T-helper 1 cell treated with Interleukin-12 subunit alpha and Interleukin-12 subunit beta and Interleukin-4 antibody, amounts not matched to agents 30 μg/mL and 1 μg/mL, for 36 hours (primary cell): ENCODE data around the gene ZNF311.

Experiments
- H3K27ac Mint-ChIP-seq: one replicate; pipeline ENCODE4 v1.8.0; 2021; ENCODE audit warnings: mild to moderate bottlenecking, mixed read lengths
- H3K27me3 Mint-ChIP-seq: one replicate; pipeline ENCODE4 v1.8.0; 2021; ENCODE audit warnings: low read depth, mixed read lengths
- H3K36me3 Mint-ChIP-seq: one replicate; pipeline ENCODE4 v1.8.0; 2021; ENCODE audit warnings: low read depth, mixed read lengths
- H3K4me1 Mint-ChIP-seq: one replicate; pipeline ENCODE4 v1.8.0; 2021; ENCODE audit warnings: low read depth, mixed read lengths
- H3K4me3 Mint-ChIP-seq: one replicate; pipeline ENCODE4 v1.8.0; 2021; ENCODE audit warnings: mild to moderate bottlenecking, moderate library complexity, mixed read lengths
- H3K9me3 Mint-ChIP-seq: one replicate; pipeline ENCODE4 v1.8.0; 2021; ENCODE audit warnings: mixed read lengths

The ZNF311 gene

GRCh38 chr6:29008089-29008488, 3.0 kb upstream of the ZNF311 start:
- Mint-ChIP-seq H3K4me3 (no peak overlapping the region), H3K36me3 (peaks cover 12% of the 10 kb centered on the region), H3K9me3 (peaks cover 14% of the 10 kb centered on the region), H3K4me1 (peaks cover 26% of the 10 kb centered on the region), H3K27ac (no peak overlapping the region), H3K27me3 (peaks cover 28% of the 10 kb centered on the region)

DNA sequence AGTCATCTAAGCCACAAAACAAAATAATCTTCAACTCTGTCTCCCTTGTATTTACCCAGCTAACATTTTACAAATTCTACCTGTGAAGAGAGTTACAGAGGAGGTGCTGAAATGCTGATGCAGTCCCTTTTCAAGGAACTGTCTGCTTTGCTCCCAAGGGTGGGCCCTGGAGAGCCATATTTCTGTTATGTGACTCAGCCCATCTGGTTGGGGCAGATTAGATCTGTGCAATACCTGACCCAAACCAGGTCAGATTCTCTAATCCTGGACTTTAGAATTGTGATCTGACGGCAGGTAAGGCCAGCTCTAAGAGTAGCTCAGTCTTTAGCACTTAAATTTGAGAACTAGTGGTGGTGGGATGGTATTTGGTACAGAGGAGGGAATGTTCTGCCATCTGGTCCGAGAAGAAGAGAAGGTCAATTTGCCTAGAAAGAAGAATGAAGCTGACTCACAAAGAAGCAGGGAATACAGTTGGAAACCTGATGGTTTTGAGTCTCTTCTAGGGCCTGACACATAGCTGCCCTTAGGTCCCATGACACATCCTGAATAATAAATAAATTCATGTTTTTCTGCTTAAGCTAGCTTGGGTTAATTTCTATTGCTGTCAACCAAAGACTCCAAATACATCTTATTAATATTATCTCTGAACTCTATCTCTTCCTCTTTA, 8.1 kb downstream of the ZNF311 start:
- H3K4me1 Mint-ChIP-seq: peaks cover 2% of the 10 kb centered on the region
- no peaks in the 10 kb centered on the region for H3K36me3 Mint-ChIP-seq
- no peak overlapping the region for H3K4me3 Mint-ChIP-seq

GRCh38 chr6:28995093-28995650, 9.9 kb downstream of the ZNF311 start:
- no peak overlapping the region for H3K4me3 Mint-ChIP-seq
- peaks cover 2% of the 10 kb centered on the region for H3K4me1 Mint-ChIP-seq
- no peaks in the 10 kb centered on the region for H3K36me3 Mint-ChIP-seq
- H3K9me3 Mint-ChIP-seq: peaks cover 7% of the 10 kb centered on the region
- H3K27me3 Mint-ChIP-seq: peaks cover 35% of the 10 kb centered on the region
- H3K27ac Mint-ChIP-seq: no peak overlapping the region

More for the DNA sequence above, 8.1 kb downstream of the ZNF311 start:
- Mint-ChIP-seq H3K9me3 (peaks cover 7% of the 10 kb centered on the region), H3K27ac (no peak overlapping the region), H3K27me3 (peaks cover 27% of the 10 kb centered on the region)

GRCh38 chr6:28988536-28989311, 16.4 kb downstream of the ZNF311 start:
- peaks cover 52% of the 10 kb centered on the region for H3K27me3 Mint-ChIP-seq
- peak overlapping the region; percentile 82 for H3K4me3 Mint-ChIP-seq
- peaks cover 22% of the 10 kb centered on the region for H3K4me1 Mint-ChIP-seq
- no peaks in the 10 kb centered on the region for H3K9me3 Mint-ChIP-seq
- no peak overlapping the region for H3K27ac Mint-ChIP-seq
- H3K36me3 Mint-ChIP-seq: no peaks in the 10 kb centered on the region

DNA sequence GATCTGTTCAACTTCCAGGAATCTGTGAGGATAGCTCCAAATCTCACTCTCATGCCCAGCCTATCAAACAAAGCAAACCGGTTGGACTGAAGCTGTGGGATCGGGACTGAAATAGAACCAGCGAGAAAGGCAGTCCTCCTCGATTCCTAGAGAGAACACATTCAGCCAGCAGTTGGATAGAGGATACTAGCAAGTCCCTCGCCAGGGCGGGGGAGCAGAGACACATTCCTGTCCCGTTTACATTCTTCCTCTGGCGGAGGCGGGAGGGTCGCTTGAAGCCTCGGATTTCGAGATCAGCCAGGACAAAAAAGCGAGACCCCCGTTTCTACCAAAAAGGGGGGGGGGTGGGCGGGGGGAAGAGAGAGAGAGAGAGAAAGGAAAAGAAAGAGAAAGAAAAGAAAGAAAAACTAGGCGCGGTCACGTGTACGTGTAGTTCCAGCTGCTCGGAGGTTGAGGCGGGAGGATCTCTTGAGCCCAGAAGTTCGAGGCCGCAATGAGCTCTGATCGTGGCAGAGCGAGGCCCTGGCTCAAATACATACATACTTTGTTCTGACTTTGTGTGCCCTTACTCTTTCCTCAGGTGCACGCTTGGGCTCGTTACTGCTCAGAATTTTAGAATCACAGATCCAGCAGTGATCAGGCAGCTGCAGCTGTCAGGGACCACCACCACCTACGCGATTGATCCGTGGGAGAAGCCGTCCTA, 19.5 kb downstream of the ZNF311 start:
- Mint-ChIP-seq H3K4me3 (peak overlapping the region; percentile 78), H3K27ac (no peak overlapping the region), H3K36me3 (peaks cover 4% of the 10 kb centered on the region), H3K4me1 (peaks cover 43% of the 10 kb centered on the region), H3K9me3 (no peaks in the 10 kb centered on the region), H3K27me3 (peaks cover 41% of the 10 kb centered on the region)

GRCh38 chr6:28983838-28984237, 21.3 kb downstream of the ZNF311 start:
- Mint-ChIP-seq H3K27ac (no peak overlapping the region), H3K27me3 (peaks cover 37% of the 10 kb centered on the region), H3K9me3 (no peaks in the 10 kb centered on the region), H3K36me3 (peaks cover 4% of the 10 kb centered on the region), H3K4me1 (peaks cover 48% of the 10 kb centered on the region), H3K4me3 (peak overlapping the region; percentile 54)

DNA sequence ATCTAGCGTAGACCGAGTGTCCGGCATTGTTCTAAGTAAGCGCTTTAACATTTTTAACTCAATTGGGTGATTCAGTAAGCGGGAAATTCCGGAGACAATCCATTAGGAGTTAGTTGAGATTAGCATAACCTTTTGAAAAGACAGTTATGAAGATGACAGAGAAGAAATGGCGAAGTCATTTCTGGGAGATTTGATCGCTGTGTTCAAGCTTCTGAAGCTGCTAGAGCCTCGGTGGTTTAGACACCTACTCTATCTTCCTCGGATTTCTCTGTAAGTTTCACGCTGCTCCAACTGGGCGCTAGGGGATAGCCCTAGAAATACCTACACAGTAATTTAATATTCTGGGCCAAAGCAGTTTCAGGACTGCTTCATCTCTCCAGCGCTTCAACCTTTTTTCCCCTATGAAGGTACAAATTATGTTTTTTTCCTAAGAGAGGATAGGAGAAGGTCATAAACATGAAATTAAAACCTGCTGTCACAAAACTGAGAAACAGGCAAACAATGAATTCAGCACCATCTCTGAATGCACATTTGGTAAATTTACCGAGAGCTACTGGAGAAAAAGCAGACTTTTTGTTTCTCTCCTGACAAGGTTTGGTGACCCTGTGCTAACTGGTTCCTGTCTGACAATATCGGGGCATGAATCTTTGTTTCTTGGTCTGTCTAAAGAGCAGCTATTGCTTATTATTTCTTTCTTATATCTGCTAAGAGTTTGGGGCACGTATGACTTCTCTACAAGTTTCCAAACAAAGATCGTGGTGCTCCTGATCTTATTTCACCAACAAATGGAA, 22.4 kb downstream of the ZNF311 start:
- peak overlapping the region; percentile 89 for H3K4me3 Mint-ChIP-seq
- no peaks in the 10 kb centered on the region for H3K9me3 Mint-ChIP-seq
- peaks cover 39% of the 10 kb centered on the region for H3K27me3 Mint-ChIP-seq
- H3K27ac Mint-ChIP-seq: peak overlapping the region; percentile 96
- H3K36me3 Mint-ChIP-seq: peaks cover 8% of the 10 kb centered on the region
- peaks cover 47% of the 10 kb centered on the region for H3K4me1 Mint-ChIP-seq

DNA sequence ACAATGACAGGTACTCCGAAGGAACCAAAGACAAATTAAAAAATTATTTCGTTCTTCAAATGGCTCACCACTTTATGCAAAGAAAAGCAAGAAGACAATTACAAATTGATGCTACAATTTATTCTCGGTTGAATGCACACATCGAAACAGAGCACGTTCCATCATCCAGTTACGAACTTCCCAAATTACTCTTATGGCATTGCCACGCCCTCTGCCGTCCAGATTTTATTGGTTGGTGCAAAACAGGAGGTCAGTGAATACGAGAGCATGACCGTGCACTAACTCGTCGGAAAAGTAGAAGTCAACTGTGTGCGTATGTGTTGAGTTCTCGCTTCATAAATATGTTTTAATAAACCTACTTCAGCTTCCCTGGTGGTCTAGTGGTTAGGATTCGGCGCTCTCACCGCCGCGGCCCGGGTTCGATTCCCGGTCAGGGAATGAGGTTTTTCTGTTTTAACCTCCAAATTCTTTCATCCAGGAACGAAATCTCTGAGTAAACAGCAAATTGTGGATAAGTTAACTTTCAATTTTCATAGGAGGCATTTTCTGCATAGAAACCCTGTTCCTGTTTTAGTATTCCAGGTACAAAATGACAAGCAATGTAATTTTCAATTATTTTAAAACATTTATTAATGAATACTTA, 23.2 kb downstream of the ZNF311 start:
- Mint-ChIP-seq H3K9me3 (no peaks in the 10 kb centered on the region), H3K36me3 (peaks cover 8% of the 10 kb centered on the region), H3K27ac (peak overlapping the region; percentile 96), H3K4me1 (peaks cover 51% of the 10 kb centered on the region), H3K27me3 (peaks cover 40% of the 10 kb centered on the region), H3K4me3 (peak overlapping the region; percentile 89)

DNA sequence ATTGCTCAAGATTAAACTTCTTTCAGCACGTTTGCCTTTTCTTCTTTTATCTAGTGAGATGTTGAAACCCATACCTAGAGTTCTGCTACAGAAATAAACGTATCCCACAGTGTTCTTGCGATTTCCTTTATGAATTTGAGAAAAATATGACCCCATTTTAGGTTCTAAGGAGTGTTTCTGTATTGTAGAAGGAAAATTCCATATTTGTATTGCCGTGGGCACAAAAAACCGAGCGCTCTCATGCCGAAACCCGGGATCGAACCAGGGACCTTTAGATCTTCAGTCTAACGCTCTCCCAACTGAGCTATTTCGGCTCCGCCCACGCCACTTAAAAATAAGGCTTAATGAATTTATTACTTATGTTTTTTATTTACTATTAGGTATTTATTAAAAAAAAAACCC, 23.7 kb downstream of the ZNF311 start:
- peaks cover 54% of the 10 kb centered on the region for H3K4me1 Mint-ChIP-seq
- no peaks in the 10 kb centered on the region for H3K9me3 Mint-ChIP-seq
- peak overlapping the region; percentile 89 for H3K4me3 Mint-ChIP-seq
- H3K27ac Mint-ChIP-seq: peak overlapping the region; percentile 96
- peaks cover 8% of the 10 kb centered on the region for H3K36me3 Mint-ChIP-seq
- peaks cover 40% of the 10 kb centered on the region for H3K27me3 Mint-ChIP-seq

DNA sequence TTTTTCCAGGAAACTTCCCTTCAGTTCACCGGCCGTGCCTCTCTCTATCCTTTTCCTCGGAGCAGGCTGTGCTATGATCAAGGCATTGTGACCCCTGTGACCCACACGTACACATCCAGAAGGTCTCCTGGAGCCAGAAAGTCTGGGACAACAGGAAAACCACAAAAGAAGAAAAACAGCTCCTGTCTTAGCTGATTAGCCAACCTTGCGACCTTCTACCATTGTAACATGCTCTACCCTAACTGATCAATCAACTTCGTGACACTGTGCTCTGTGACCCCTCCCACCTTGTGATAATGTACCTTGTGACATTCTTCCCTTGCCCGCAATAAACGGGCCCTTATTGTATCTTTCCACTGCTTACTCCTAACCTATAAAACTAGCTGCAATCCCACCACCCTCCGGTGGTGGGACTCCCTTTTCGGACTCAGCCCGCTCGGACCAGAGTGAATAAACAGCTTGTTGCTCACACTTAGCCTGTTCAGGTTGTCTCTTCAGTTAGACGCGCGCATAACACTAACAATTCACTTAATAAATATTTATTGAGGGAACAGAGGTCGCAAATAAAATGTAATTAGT, 24.2 kb downstream of the ZNF311 start:
- no peaks in the 10 kb centered on the region for H3K9me3 Mint-ChIP-seq
- H3K36me3 Mint-ChIP-seq: peaks cover 8% of the 10 kb centered on the region
- peak overlapping the region; percentile 89 for H3K4me3 Mint-ChIP-seq
- H3K4me1 Mint-ChIP-seq: peaks cover 49% of the 10 kb centered on the region
- peaks cover 37% of the 10 kb centered on the region for H3K27me3 Mint-ChIP-seq
- peak overlapping the region; percentile 96 for H3K27ac Mint-ChIP-seq

DNA sequence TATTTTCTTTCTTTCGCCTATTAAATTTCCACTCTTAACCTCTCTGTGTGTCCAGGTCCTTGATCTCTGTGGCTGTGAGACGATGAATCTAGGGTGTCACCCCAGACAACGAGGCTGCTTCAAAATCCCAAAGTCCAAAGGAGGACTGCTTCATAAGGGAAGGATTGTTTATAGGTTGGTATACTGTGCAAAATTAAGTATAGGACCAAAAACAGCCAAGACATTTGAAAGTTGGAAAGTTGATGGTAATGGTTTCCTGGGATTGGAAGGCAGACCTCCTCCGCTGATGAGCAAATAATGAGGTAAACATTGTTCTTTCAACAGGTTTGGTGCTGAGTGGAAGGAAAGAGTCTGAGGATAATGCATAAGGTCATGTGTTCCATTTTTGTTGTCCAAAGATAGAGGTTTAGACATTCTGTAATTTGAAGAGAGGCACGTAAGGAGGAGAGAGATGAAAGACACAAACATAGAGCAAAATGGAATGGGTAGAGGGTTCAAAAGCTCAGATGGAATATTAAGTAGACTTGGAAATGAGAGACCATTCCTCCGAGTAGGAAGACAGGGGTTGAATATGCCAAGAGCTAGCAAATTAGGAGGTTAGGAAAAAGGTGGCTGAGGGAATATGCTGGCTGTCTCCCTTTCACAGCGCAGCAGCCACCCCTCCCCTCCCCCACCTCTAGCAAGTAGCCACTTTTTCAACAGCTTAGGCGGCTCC, 24.8 kb downstream of the ZNF311 start:
- Mint-ChIP-seq H3K27me3 (peaks cover 31% of the 10 kb centered on the region), H3K27ac (no peak overlapping the region), H3K36me3 (peaks cover 8% of the 10 kb centered on the region), H3K9me3 (no peaks in the 10 kb centered on the region), H3K4me1 (peaks cover 44% of the 10 kb centered on the region), H3K4me3 (peak overlapping the region; percentile 89)

GRCh38 chr6:28979679-28980078, 25.4 kb downstream of the ZNF311 start:
- peaks cover 8% of the 10 kb centered on the region for H3K36me3 Mint-ChIP-seq
- H3K9me3 Mint-ChIP-seq: no peaks in the 10 kb centered on the region
- peaks cover 30% of the 10 kb centered on the region for H3K27me3 Mint-ChIP-seq
- H3K27ac Mint-ChIP-seq: no peak overlapping the region
- peaks cover 41% of the 10 kb centered on the region for H3K4me1 Mint-ChIP-seq
- H3K4me3 Mint-ChIP-seq: no peak overlapping the region
